ENCODE data around the gene NDUFS1. TPM values are rescaled to one million over a fixed set of nuclear protein-coding genes. Genes with fewer than 3 reads are reported as not detected.

NDUFS1 gene
- polyA plus RNA-seq, 4 donors, result 44.2 to 74.1 (median 72.7) TPM

DNA sequence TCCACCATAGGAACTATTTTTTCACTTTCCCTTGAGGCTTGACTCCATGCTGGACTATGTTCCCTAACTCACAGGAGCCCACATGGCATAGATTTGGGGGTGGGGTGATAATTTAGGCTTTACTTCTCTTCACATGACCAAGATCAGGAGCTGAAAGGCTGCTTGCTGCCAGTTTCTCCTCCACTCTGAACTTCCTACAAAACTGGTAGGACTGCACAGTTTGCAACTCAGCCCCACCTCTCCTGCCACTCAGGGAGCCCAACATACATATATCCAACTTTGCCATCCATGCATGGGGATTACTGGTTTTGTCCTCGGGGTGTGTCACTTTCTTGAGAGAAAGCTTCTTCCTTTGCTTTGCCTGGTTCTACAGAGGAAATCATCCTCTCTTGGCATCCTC lies 87.4 kb downstream of the NDUFS1 start:
- DNase-seq (ENCODE audit: low read depth in 4 of 4, low spot score in 3 of 4), result no peak

DNA sequence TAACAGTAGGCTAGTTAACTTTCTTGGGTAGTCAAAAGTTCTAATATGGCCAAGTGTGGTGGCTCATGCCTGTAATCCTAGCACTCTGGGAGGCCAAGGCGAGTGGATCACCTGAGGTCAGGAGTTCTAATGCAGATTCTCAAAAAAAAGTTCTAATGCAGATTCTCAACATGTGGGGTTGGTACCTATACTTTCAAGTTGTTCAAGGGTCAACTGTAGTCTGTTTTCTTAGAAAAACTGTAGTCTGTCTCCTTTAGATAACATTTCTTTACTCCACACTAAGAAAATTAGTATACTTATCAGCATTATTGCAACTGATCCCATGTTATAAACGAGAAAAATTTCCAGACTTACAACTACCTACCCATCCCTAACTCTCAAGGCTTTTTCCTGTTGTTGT lies 89.8 kb downstream of the NDUFS1 start:
- no peak for DNase-seq (ENCODE audit: low read depth in 4 of 4, low spot score in 3 of 4)

DNA sequence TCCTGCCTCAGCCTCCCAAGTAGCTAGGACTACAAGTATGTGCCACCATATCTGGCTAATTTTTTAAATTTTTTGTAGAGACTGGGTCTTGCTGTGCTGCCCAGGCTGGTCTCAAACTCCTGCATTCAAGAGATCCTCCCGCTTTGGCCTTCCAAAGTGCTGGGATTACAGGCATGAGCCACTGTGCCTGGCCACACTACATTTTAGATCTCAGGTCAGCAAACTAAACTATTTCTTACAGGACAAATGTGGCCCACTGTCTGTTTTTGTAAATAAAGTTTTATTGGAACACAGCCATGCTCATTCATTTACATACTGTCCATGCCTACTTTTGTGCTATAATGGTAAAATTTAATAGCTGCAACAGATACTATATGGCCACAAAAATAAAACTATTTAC lies 91.0 kb downstream of the NDUFS1 start:
- DNase-seq (ENCODE audit: low read depth in 4 of 4, low spot score in 3 of 4), result no peak

Other genes starting within 250 kb of the NDUFS1 start
- gene INO80D, start 73.3 kb downstream of the NDUFS1 start, polyA plus RNA-seq (ENCODE audit: insufficient read length in 4 of 4), result 10 to 100 TPM in 3 of 4 donors, 1 to 10 TPM in 1; 7.9 to 11.2 (median 10.7) TPM
- gene EEF1B2, start 451 bp upstream of the NDUFS1 start, polyA plus RNA-seq (ENCODE audit: insufficient read length in 4 of 4), result 100 to 1,000 TPM; 477 to 675 (median 605) TPM
- 10 to 100 TPM; 10.3 to 12.4 (median 11.2) TPM for gene ZDBF2, start 115.2 kb upstream of the NDUFS1 start, polyA plus RNA-seq (ENCODE audit: insufficient read length in 4 of 4)